H9 (cell line): Measurements from ENCODE around the gene TPSAB1. TPM values are rescaled to one million over a fixed set of nuclear protein-coding genes. Genes with fewer than 3 reads are reported as not detected.

Experiments
- DNase-seq: peaks from one replicate; pipeline ENCODE4 v3.0.0-alpha.2; 2017
- H2AFZ ChIP-seq: one replicate; pipeline ENCODE4 v1.6.1; 2013; ENCODE audit warnings: mild to moderate bottlenecking, low read length, control low read depth, moderate library complexity
- H2AK5ac ChIP-seq: 2 replicates; pipeline ENCODE4 v1.6.1; 2013; ENCODE audit warnings: low read length, control low read depth, mixed read lengths; ENCODE audit not compliant: insufficient read length
- H2BK120ac ChIP-seq: one replicate; pipeline ENCODE4 v1.6.1; 2013; ENCODE audit warnings: low read depth, mild to moderate bottlenecking, low read length, control low read depth, inconsistent platforms; ENCODE audit not compliant: poor library complexity, severe bottlenecking
- H2BK12ac ChIP-seq: 2 replicates; pipeline ENCODE4 v1.6.1; 2013; ENCODE audit warnings: low read length, control low read depth, mixed read lengths, low read depth; ENCODE audit not compliant: insufficient read length
- H2BK15ac ChIP-seq: 2 replicates; pipeline ENCODE4 v1.6.1; 2013; ENCODE audit warnings: low read depth, low read length, control low read depth
- H2BK20ac ChIP-seq: one replicate; pipeline ENCODE4 v1.6.1; 2013; ENCODE audit warnings: low read depth, mild to moderate bottlenecking, low read length, control low read depth, inconsistent platforms; ENCODE audit not compliant: poor library complexity, severe bottlenecking
- H2BK5ac ChIP-seq: 2 replicates; pipeline ENCODE4 v1.6.1; 2013; ENCODE audit warnings: low read length, control low read depth, mixed read lengths; ENCODE audit not compliant: insufficient read length
- H3K14ac ChIP-seq: 2 replicates; pipeline ENCODE4 v1.6.1; 2013; ENCODE audit warnings: low read length, control low read depth; ENCODE audit not compliant: insufficient read depth
- H3K18ac ChIP-seq: 2 replicates; pipeline ENCODE4 v1.6.1; 2013; ENCODE audit warnings: low read depth, mild to moderate bottlenecking, mixed read lengths, low read length, control low read depth; ENCODE audit not compliant: insufficient read length
- H3K23ac ChIP-seq: 2 replicates; pipeline ENCODE4 v1.6.1; 2013; ENCODE audit warnings: low read length, control low read depth, mixed read lengths, low read depth; ENCODE audit not compliant: insufficient read length
- H3K23me2 ChIP-seq: 2 replicates; pipeline ENCODE4 v1.6.1; 2013; ENCODE audit warnings: low read depth, mild to moderate bottlenecking, mixed read lengths, low read length, control low read depth; ENCODE audit not compliant: insufficient read length, poor library complexity, severe bottlenecking
- H3K27ac ChIP-seq: 2 replicates; pipeline ENCODE4 v1.5.1; 2013; ENCODE audit warnings: low read length, control low read depth, mixed read lengths, low read depth; ENCODE audit not compliant: insufficient read length
- H3K27me3 ChIP-seq: 2 replicates; pipeline ENCODE4 v1.6.1; 2013; ENCODE audit warnings: low read length, control low read depth, inconsistent platforms; ENCODE audit not compliant: insufficient read depth
- H3K4ac ChIP-seq: 2 replicates; pipeline ENCODE4 v1.6.1; 2013; ENCODE audit warnings: low read depth, mild to moderate bottlenecking, control low read depth, inconsistent platforms, low read length, moderate library complexity
- H3K4me1 ChIP-seq: 2 replicates; pipeline ENCODE4 v1.6.1; 2013; ENCODE audit warnings: low read length, control low read depth, inconsistent platforms; ENCODE audit not compliant: insufficient read depth
- H3K4me2 ChIP-seq: 2 replicates; pipeline ENCODE4 v1.6.1; 2013; ENCODE audit warnings: low read length, control low read depth, mixed read lengths; ENCODE audit not compliant: insufficient read length, insufficient read depth
- H3K56ac ChIP-seq: 2 replicates; pipeline ENCODE4 v1.6.1; 2013; ENCODE audit warnings: low read depth, mild to moderate bottlenecking, mixed read lengths, low read length, control low read depth; ENCODE audit not compliant: insufficient read length
- H3K79me1 ChIP-seq: 2 replicates; pipeline ENCODE4 v1.6.1; 2013; ENCODE audit warnings: low read depth, mild to moderate bottlenecking, moderate library complexity, low read length, control low read depth, inconsistent platforms; ENCODE audit not compliant: insufficient read depth, poor library complexity, severe bottlenecking
- H3K79me2 ChIP-seq: 2 replicates; pipeline ENCODE4 v1.6.1; 2013; ENCODE audit warnings: low read length, control low read depth, inconsistent platforms; ENCODE audit not compliant: insufficient read depth
- H3K9ac ChIP-seq: 2 replicates; pipeline ENCODE4 v1.6.1; 2013; ENCODE audit warnings: low read length, control low read depth, mixed read lengths; ENCODE audit not compliant: insufficient read length; ENCODE audit errors: extremely low read depth
- H3K9me3 ChIP-seq: one replicate; pipeline ENCODE4 v1.6.1; 2013; ENCODE audit warnings: low read depth, low read length, inconsistent platforms; ENCODE audit not compliant: control insufficient read depth
- H3T11ph ChIP-seq: one replicate; pipeline ENCODE4 v1.6.1; 2013; ENCODE audit warnings: mild to moderate bottlenecking, low read length, control low read depth, inconsistent platforms
- H4K20me1 ChIP-seq: one replicate; pipeline ENCODE4 v1.6.1; 2013; ENCODE audit not compliant: control insufficient read depth, insufficient read length, insufficient read depth
- H4K5ac ChIP-seq: 2 replicates; pipeline ENCODE4 v1.6.1; 2013; ENCODE audit warnings: low read depth, mild to moderate bottlenecking, mixed read lengths, low read length, control low read depth; ENCODE audit not compliant: insufficient read length
- H4K8ac ChIP-seq: replicated peaks from 2 replicates; pipeline ENCODE4 v1.6.1; 2013; ENCODE audit warnings: low read length, control low read depth, mixed read lengths, low read depth; ENCODE audit not compliant: insufficient read length
- H4K91ac ChIP-seq: 2 replicates; pipeline ENCODE4 v1.6.1; 2013; ENCODE audit warnings: low read depth, mild to moderate bottlenecking, moderate library complexity, mixed read lengths, low read length, control low read depth; ENCODE audit not compliant: insufficient read length
- H3K27ac Mint-ChIP-seq, 3 experiments: 2 replicates in 2 of 3; 3 replicates in 1 of 3; pipeline ENCODE4 v1.8.0; 2020 to 2021; ENCODE audit warnings: mixed read lengths in 3 of 3, mild to moderate bottlenecking in 1 of 3, moderate library complexity in 1 of 3
- H3K27me3 Mint-ChIP-seq: 2 replicates; pipeline ENCODE4 v1.8.0; 2021; ENCODE audit warnings: low read depth, mild to moderate bottlenecking, moderate library complexity, mixed read lengths
- H3K36me3 Mint-ChIP-seq, 3 experiments: 2 replicates in 2 of 3; 3 replicates in 1 of 3; pipeline ENCODE4 v1.8.0; 2020 to 2021; ENCODE audit warnings: low read depth in 3 of 3, mixed read lengths in 3 of 3; ENCODE audit not compliant: insufficient read depth in 1 of 3
- H3K4me1 Mint-ChIP-seq, 2 experiments: 2 replicates each; pipeline ENCODE4 v1.8.0; 2020; ENCODE audit warnings: mixed read lengths in 2 of 2
- H3K4me3 Mint-ChIP-seq, 2 experiments: 2 replicates in 1 of 2; 3 replicates in 1 of 2; pipeline ENCODE4 v1.8.0; 2020 to 2021; ENCODE audit warnings: mild to moderate bottlenecking in 2 of 2, mixed read lengths in 2 of 2, moderate library complexity in 1 of 2
- H3K9me3 Mint-ChIP-seq, 2 experiments: 2 replicates in 1 of 2; 3 replicates in 1 of 2; pipeline ENCODE4 v1.8.0; 2020; ENCODE audit warnings: mild to moderate bottlenecking in 2 of 2, mixed read lengths in 2 of 2, moderate library complexity in 1 of 2
- WGBS: extraction: QIAGEN DNeasy Blood & Tissue Kit; methylation state at CpG from one replicate; pipeline ENCODE4 v1.1.7; 2013; ENCODE audit warnings: missing lambda C conversion rate, low lambda C conversion rate, mixed read lengths; ENCODE audit not compliant: insufficient read length; ENCODE audit errors: extremely low coverage; 5-methylcytosine and 5-hydroxymethylcytosine counted together
- total RNA-seq: library from RNA; stranded (reverse); gene quantifications from 2 replicates; pipeline ENCODE4 v1.2.1, GENCODE V29; 2021
- TF ChIP-seq, protein P1 (sequence below): fragments of 200-600 bp; sonication (generic); conservative IDR thresholded peaks from 3 replicates; pipeline ENCODE4 v1.8.0; 2021; ENCODE audit warnings: antibody characterized with exemption, mild to moderate bottlenecking

The TPSAB1 gene
- total RNA-seq, 1 experiment from 2014 or later, result not detected

GRCh38 chr16:1210461-1210860 lies 30.0 kb upstream of the TPSAB1 start:
- no peaks in the 10 kb centered on the region for H3K9me3 ChIP-seq
- no peak overlapping the region for H4K5ac ChIP-seq
- no peak overlapping the region for H4K91ac ChIP-seq
- H3K79me1 ChIP-seq, result no peaks in the 10 kb centered on the region
- H3K27me3 ChIP-seq, result no peaks in the 10 kb centered on the region
- H4K8ac ChIP-seq, result no peak overlapping the region
- H3K27ac ChIP-seq, result no peak overlapping the region
- TF ChIP-seq, protein P1, sequence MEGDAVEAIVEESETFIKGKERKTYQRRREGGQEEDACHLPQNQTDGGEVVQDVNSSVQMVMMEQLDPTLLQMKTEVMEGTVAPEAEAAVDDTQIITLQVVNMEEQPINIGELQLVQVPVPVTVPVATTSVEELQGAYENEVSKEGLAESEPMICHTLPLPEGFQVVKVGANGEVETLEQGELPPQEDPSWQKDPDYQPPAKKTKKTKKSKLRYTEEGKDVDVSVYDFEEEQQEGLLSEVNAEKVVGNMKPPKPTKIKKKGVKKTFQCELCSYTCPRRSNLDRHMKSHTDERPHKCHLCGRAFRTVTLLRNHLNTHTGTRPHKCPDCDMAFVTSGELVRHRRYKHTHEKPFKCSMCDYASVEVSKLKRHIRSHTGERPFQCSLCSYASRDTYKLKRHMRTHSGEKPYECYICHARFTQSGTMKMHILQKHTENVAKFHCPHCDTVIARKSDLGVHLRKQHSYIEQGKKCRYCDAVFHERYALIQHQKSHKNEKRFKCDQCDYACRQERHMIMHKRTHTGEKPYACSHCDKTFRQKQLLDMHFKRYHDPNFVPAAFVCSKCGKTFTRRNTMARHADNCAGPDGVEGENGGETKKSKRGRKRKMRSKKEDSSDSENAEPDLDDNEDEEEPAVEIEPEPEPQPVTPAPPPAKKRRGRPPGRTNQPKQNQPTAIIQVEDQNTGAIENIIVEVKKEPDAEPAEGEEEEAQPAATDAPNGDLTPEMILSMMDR, result no peak
- no peak overlapping the region for H3T11ph ChIP-seq
- H3K79me2 ChIP-seq, result no peaks in the 10 kb centered on the region
- H3K9ac ChIP-seq, result no peak overlapping the region
- no peak overlapping the region for H3K4me2 ChIP-seq
- Mint-ChIP-seq H3K9me3 (no peaks in the 10 kb centered on the region), H3K36me3 (peaks cover 0 to 34% (median 27%) of the 10 kb centered on the region in 3 experiments; a peak in 6 of 7 replicates), H3K4me3 (no peak overlapping the region), H3K27me3 (no peaks in the 10 kb centered on the region), H3K27ac (no peak overlapping the region), H3K4me1 (no peaks in the 10 kb centered on the region)
- H2AFZ ChIP-seq, result no peak overlapping the region
- WGBS, result no CpG with 5 or more reads among the region's 23 CpGs
- no peak overlapping the region for H3K18ac ChIP-seq
- H2BK120ac ChIP-seq, result no peak overlapping the region
- H2BK12ac ChIP-seq, result no peak overlapping the region
- H3K4ac ChIP-seq, result no peak overlapping the region
- no peak overlapping the region for H2BK5ac ChIP-seq
- no peak overlapping the region for H3K23ac ChIP-seq
- H4K20me1 ChIP-seq, result no peaks in the 10 kb centered on the region
- no peaks in the 10 kb centered on the region for H3K4me1 ChIP-seq
- no peak for DNase-seq
- no peak overlapping the region for H2BK20ac ChIP-seq
- no peak overlapping the region for H3K14ac ChIP-seq
- no peaks in the 10 kb centered on the region for H3K23me2 ChIP-seq
- no peak overlapping the region for H3K56ac ChIP-seq
- H2AK5ac ChIP-seq, result no peak overlapping the region
- no peak overlapping the region for H2BK15ac ChIP-seq
